H54 (cell line): Measurements from ENCODE around the gene ZNF609.
"Not testable (repeated sequence)": the region's sequence is repeated elsewhere in the genome, so short reads cannot be mapped to it uniquely, and the experiment has no call there.

ENCODE experiments used
- DNase-seq: peaks from one replicate; pipeline ENCODE4 v3.0.0; 2011; ENCODE audit warnings: low spot score, mixed read lengths; ENCODE audit not compliant: insufficient read length
- FAIRE-seq: peaks from 3 replicates; lab custom pipeline; 2011; peaks lifted over from hg19 to GRCh38; lab: Jason Lieb, UNC
- POLR2A ChIP-seq: IDR thresholded peaks from 2 replicates; pipeline ENCODE4 v1.6.1; 2011; ENCODE audit warnings: low read depth, mild to moderate bottlenecking, low read length

Gene ZNF609

DNA sequence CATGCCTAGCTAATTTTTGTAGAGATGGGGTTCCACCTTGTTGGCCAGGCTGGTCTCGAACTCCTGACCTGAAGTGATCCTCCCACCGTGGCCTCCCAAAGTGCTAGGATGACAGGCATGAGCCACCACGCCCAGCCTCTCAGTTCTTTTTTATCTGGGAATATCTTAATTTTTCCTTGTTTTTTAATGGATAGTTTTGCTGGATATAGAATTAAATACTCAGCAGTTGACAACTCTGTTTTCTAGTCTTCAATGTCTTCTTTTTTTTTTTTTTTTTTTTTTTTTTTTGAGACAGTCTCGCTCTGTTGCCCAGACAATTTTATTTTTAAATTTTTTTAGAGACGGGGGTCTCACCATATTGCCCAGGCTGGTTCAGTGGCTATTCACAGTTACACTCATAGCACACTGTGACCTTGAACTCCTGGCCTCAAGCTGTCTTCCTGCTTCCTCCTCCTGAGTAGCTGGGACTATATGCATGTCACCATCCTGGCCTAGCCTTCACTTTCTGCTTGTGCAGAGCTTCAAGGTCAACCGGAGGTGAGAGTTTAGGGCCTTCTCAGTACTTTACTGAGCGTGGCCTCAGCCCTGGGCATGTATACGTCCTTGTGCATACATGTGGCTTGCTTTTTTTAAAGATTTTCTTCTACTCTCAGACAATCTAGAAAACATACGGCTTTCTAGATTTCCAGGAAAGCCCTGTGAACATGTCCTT is 120.5 kb downstream of the ZNF609 start:
- DNase-seq: no peak
- no peak for FAIRE-seq
- no peak for TF ChIP-seq POLR2A

DNA sequence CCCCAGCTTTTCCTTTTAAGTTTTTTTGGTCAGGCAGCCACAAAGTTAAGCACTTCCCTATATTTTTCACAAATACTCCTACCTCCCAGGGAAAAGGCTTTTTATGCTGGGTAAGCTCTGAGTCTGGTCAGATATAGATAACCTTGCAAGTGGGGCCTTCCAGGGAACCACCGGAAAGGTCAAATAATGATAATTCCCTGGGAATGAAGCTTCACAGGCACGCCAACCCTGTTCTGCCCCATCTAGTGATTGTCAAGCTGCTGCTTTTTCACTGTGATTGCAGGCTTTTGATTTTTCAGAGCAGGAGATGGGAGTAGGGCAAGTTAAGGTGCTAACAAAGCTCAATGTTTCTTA is 121.0 kb downstream of the ZNF609 start:
- no peak for TF ChIP-seq POLR2A
- DNase-seq (no peak), FAIRE-seq (no peak)

DNA sequence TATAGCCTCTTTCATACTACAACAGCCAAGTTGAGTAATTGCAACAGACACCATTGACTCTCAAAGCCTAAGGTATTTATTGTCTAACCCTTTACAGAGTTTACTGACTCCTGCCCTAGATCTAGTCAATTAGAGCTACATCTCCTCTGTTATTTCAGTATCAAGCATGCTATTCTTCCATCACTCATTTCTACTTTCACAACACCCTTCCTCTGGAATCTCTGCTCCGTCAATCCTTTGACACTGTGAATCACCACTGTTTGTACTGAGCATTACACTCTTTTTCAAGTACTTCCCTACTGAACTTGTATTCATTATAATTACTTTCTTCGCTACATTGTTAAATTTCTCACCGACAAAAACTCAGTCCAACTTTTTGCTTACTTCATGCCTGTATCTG is 121.8 kb downstream of the ZNF609 start:
- TF ChIP-seq POLR2A: no peak
- no peak for FAIRE-seq

DNA sequence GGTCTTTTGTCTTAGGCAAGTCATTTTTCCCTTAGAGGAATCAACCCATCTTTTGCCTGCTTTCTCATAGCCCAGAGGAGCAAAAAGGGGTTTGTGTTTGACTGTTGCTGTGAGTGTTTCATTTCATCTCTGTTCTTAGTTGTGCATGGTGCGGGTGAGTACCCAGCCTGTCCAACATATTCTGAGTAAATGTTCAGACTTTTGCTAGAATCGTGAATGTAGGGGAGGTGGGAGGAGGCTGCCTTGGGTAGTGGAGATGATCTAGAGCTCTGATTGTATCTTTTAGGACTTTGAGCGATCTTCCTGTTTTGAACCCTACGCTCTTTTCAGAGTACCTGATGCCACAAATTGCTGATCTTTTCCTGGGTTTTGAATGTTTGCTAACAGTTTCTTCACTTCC is 123.1 kb downstream of the ZNF609 start:
- TF ChIP-seq POLR2A: no peak
- no peak for FAIRE-seq
- no peak for DNase-seq

More for the DNA sequence above, 121.8 kb downstream of the ZNF609 start:
- no peak for DNase-seq

DNA sequence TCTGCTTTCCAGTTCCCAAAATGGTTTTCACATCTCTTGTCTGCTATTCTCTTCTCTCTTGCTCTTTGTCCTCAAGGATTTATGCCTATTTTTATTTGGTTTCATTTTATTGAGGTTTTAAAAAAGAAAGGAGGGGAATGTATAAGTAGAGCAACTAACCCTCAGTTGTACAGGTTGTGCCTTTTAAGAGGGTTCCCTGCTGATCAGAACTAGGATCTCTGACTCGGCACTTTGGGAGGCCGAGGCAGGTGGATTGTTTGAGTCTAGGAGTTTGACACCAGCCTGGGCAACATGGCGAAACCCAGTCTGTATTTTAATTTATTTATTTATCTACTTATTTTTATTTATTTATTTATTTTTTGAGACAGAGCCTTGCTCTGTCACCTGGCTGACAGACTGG is 123.6 kb downstream of the ZNF609 start:
- no peak for TF ChIP-seq POLR2A
- no peak for FAIRE-seq
- DNase-seq: no peak

DNA sequence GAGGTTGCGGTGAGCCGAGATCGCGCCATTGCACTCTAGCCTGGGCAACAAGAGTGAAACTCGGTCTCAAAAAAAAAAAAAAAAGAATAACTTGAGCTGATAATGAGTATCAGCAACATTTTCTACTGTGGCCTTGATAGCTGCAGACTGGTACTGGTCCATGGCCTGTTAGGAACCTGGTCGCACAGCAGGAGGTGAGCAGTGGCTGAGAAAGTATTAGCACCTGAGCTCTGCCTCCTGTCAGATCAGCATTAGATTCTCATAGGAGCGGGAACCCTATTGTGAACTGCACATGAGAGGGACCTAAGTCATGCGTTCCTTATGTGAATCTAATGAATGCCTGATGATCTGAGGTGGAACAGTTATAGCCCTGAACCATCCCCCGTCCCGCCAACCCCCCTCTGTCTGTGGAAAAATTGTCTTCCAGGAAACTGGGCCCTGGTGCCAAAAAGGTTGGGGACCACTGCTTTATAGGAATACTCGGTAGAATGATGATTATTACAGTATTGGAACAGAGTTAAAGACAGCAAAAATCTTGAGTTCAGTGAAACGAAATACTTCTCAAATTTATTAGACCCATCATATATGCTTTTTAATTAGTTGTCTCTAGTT is 126.0 kb downstream of the ZNF609 start:
- DNase-seq: no peak
- no peak for FAIRE-seq
- TF ChIP-seq POLR2A: no peak

DNA sequence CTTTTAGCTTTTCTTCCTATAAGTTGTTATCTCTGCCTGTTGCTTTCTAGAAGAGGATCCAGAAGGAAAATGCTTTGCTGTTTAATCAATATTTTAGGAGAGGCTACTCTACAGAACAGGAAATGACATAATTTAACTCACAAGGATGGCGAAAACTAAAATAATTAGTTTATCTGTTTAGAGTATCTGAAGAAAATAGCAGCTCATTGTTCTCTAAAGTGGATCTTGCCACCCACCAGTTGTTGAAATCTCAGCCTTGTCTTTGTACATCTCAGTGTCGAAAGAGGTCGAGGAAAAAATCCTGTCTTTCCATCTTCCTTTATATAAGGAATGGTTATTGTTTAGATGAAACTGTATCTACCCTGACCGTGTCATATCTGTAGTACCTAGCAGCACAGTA is 126.6 kb downstream of the ZNF609 start:
- no peak for FAIRE-seq
- TF ChIP-seq POLR2A: no peak
- DNase-seq: no peak

DNA sequence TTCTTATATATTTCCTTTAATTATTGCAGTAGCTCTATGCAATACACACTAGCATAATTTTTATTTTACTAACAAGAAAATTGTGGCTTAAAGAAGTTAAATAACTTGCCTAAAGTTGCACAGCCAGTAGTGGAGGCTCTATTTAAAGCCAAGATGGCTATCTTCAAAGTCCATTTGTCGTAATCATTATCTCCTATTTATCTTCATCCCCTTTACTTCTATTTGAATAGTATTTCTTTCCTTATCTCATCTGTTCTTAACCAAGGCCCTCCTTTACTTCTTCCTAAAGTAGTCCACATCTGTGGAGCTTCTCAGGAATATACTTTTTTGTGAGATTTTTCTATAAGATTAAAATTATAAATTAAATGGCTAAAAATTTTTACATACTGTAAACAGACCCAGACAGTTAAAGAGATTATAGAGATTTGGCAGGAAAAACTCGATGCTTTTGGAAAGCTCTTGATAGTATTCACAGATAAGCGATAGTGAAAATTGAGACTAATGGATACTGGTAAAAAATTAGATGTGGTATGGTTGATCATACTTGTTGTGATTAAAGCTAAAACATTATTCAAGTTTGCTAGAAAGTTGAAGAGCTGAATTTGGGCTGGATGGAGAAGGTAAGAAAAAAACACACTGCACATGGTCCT is 129.2 kb downstream of the ZNF609 start:
- FAIRE-seq: no peak
- no peak for DNase-seq
- TF ChIP-seq POLR2A: no peak

DNA sequence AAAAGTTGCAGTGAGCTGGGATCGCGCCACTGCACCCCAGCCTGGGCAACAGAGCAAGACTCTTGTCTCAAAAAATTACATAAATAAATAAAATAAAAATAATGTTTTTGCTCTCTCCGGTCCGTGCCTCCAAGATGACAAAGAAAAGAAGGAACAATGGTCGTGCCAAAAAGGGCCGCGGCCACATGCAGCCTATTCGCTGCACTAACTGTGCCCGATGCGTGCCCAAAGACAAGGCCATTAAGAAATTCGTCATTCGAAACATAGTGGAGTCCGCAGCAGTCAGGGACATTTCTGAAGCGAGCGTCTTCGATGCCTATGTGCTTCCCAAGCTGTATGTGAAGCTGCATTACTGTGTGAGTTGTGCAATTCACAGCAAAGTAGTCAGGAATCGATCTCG is 132.5 kb downstream of the ZNF609 start:
- FAIRE-seq, DNase-seq: not testable (repeated sequence)

DNA sequence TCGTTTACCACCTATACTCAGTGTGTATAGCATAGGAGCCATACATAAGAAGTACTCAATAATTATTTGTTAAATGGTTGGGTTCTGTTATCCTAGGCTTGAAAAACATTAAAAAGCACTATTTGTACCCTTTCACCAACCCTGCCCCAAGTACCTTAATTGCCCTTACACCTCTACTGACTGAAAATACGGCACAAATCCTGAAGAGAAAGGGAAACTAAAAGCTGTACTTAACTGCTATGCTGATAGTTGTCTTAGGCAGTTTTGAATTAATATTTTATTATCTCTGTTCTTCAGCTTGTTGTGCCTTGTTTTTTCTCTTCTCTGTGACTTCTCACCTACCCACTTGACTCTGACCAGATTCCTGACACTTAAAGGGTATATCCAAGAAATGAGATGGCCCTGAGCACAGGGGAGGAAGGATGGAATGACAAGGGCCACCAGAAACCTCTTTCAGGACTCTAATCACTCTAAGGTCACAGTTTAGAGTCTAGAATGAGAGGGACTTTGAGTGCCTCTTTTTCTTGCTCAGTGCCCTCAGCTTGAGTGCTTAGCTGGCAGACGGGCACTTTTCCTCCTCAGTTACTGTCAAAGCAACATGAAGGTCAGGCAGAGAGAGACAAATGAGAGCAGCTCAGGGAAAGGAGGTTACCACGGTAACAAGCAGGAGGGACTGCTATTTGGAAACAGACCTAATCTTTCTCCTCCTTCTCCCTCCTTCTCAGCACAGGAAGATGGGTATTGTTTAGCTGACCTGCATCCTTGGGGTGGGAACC is 136.5 kb downstream of the ZNF609 start:
- FAIRE-seq (no peak), DNase-seq (no peak)
- TF ChIP-seq POLR2A: no peak

DNA sequence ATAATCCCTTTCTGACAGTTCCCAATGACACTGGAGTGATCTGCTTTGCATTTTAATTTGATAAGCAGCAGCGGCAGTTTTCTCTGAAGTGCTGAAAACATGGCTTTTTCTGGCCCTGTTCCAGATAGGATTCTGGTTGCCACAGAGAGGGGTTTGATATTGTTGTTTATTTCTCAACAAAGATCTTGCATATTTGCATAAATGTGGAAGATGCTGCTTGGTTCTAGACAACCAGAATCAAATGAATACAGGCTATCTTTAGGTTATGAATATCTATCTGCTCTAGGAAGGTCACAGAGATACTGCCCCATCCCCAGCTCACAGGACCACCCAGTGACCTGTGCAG is 137.1 kb downstream of the ZNF609 start:
- TF ChIP-seq POLR2A: no peak
- DNase-seq (no peak), FAIRE-seq (no peak)

DNA sequence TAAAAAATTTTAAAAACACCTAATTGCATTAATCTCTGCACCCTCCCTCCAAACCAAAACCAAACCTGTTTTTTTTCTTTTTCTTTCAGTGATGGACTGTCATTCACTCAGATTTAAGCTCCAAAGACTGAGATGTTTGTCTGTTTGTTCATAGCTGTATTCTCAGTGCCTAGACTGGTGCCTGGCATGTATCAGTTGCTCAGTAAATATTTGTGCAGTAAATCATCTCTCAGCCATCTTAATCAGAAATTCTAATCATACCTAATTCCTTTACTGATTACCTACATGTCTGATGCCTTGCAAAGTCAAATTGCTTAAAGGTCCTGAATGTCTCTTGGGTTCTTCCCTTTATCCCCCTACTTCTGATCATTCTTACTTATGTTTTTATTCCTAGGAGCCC is 138.8 kb downstream of the ZNF609 start:
- no peak for TF ChIP-seq POLR2A
- DNase-seq (no peak), FAIRE-seq (no peak)

DNA sequence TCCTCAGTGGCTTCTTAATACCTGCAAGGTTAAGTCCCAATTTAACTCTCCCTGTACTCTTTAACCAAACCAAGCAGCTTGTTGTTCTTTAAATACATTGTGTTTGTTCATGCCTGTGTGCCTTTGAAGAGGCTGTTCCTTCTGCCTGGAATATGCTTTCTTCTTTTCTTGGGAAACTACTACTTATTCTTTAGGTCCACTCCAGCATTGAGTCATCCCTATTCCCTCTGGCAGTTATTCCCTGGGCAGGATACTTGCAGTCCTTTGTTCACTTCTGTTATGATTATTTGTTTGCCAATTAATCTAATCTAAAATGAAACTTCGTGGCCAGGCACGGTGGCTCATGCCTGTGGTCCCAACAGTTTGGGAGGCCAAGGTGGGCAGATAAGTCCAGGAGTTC is 139.3 kb downstream of the ZNF609 start:
- FAIRE-seq (no peak), DNase-seq (no peak)
- no peak for TF ChIP-seq POLR2A

DNA sequence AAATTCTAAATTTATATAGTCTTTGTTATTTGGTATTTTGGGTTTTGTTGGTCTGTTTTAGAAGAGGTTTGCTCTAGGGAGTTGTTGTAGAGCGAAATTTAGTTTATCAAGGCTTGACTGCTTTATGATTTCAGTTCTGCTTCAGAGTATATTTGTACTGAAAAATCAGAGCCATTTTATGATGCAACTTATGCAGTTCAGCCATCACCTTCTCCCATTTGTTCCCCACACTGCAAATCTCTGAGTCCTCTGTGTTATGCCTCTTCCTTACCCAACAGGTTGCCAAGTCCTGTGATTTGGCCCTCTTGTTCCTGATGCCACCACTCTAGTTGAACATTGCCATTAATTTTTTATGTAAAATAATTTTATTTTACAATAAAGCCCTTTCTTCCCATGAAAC is 140.4 kb downstream of the ZNF609 start:
- no peak for FAIRE-seq
- DNase-seq: no peak
- no peak for TF ChIP-seq POLR2A
